MM.1S (cell line): ENCODE results near the gene NFAM1.

Source experiments
- CTCF ChIP-seq: fragments of 300-600 bp; sonication (generic); IDR thresholded peaks from 2 replicates; pipeline ENCODE4 v1.5.1; 2016; ENCODE audit warnings: antibody characterized with exemption, low read length, mixed read lengths
- EZH2 ChIP-seq: fragments of 300-600 bp; sonication (generic); optimal IDR thresholded peaks from 2 replicates; pipeline ENCODE3; 2017; ENCODE audit warnings: low read depth, mild to moderate bottlenecking, antibody characterized with exemption, low read length, mixed read lengths

DNA sequence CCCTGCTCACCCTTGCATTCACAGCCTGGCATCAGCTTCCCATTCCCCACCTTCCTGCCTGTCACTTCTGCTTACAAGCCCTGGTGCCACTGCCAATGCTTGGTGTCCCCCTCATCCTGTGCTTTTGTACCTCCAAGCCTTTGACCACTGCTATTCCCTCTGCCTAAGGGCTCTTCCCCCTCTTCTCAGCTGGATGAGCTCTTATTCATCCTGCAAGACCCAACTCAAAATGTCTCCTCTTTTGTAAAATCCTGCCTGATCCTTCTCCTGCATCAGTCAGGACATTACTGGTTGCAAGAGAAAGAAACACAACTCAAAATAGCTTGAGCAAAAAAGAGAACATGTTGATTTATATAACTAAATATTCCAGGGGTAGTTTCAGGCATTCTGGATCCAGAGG is 94.8 kb downstream of the NFAM1 start:
- TF ChIP-seq CTCF (no peak), EZH2 (no peak)
